HepG2 (cell line): ENCODE measurements around the gene CBX5. TPM values are rescaled to one million over a fixed set of nuclear protein-coding genes. Genes with fewer than 3 reads are reported as not detected.

Experiments used
- ATF2 ChIP-seq: sonication (generic); formaldehyde crosslinking; IDR thresholded peaks from 2 replicates; pipeline ENCODE4 v1.4.0; 2020; ENCODE audit warnings: missing genetic modification reagents
- CERS6 ChIP-seq: sonication (generic); formaldehyde crosslinking; IDR thresholded peaks from 2 replicates; pipeline ENCODE4 v1.5.0; 2020; ENCODE audit warnings: missing genetic modification reagents
- FLYWCH1 ChIP-seq: sonication (generic); formaldehyde crosslinking; IDR thresholded peaks from 2 replicates; pipeline ENCODE4 v1.8.1; 2023; ENCODE audit warnings: mild to moderate bottlenecking, missing genetic modification reagents
- IKZF1 ChIP-seq: fragments of 450-650 bp; IDR thresholded peaks from 2 replicates; pipeline ENCODE4 v1.7.1; 2016
- MAF1 ChIP-seq: sonication (generic); formaldehyde crosslinking; IDR thresholded peaks from 2 replicates; pipeline ENCODE4 v1.5.0; 2020; ENCODE audit warnings: missing genetic modification reagents, borderline replicate concordance
- NFIB ChIP-seq: sonication (generic); formaldehyde crosslinking; IDR thresholded peaks from 2 replicates; pipeline ENCODE4 v1.9.0; 2021; ENCODE audit warnings: missing genetic modification reagents, mild to moderate bottlenecking, borderline replicate concordance
- NR2F1 ChIP-seq, 2 experiments: fragments of 450-650 bp in 1 of 2; formaldehyde crosslinking in 1 of 2; IDR thresholded peaks; 2 replicates each; pipeline versions ENCODE4 v1.5.0 to v1.6.1; 2016 to 2020; ENCODE audit warnings: mild to moderate bottlenecking in 1 of 2, missing compliant biosample characterization in 1 of 2, missing genetic modification reagents in 1 of 2, moderate library complexity in 1 of 2
- REST ChIP-seq, 2 experiments: IDR thresholded peaks; 2 replicates each; pipeline ENCODE4 v1.6.1; 2011 to 2012; ENCODE audit warnings: low read length in 2 of 2, borderline replicate concordance in 1 of 2, low read depth in 1 of 2, mild to moderate bottlenecking in 1 of 2, moderate library complexity in 1 of 2
- SAFB2 ChIP-seq: sonication (generic); formaldehyde crosslinking; IDR thresholded peaks from 2 replicates; pipeline ENCODE4 v1.5.1; 2020; ENCODE audit warnings: missing genetic modification reagents, low read depth, mild to moderate bottlenecking, borderline replicate concordance
- SAP130 ChIP-seq: IDR thresholded peaks from 2 replicates; pipeline ENCODE4 v1.6.1; 2016; ENCODE audit warnings: low read depth
- SIN3B ChIP-seq: fragments of 150-350 bp; IDR thresholded peaks from 2 replicates; pipeline ENCODE4 v1.6.1; 2014; ENCODE audit warnings: low read length
- SMARCE1 ChIP-seq: fragments of 450-650 bp; IDR thresholded peaks from 2 replicates; pipeline ENCODE4 v1.6.1; 2017; ENCODE audit warnings: borderline replicate concordance
- U2AF1 ChIP-seq: fragments of 200-400 bp; formaldehyde crosslinking; optimal IDR thresholded peaks from 2 replicates; pipeline ENCODE3; 2017; ENCODE audit warnings: mild to moderate bottlenecking, low read depth, low read length
- ZFP91 ChIP-seq: sonication (generic); formaldehyde crosslinking; IDR thresholded peaks from 2 replicates; pipeline ENCODE4 v1.9.0; 2022; ENCODE audit warnings: missing genetic modification reagents, mild to moderate bottlenecking, borderline replicate concordance
- ZNF513 ChIP-seq: sonication (generic); formaldehyde crosslinking; conservative IDR thresholded peaks from 2 replicates; pipeline ENCODE4 v1.5.0; 2020; ENCODE audit warnings: missing genetic modification reagents
- ZNF670 ChIP-seq: sonication (generic); formaldehyde crosslinking; IDR thresholded peaks from 2 replicates; pipeline ENCODE4 v1.8.0; 2022; ENCODE audit warnings: mild to moderate bottlenecking, missing genetic modification reagents, borderline replicate concordance
- ZNF773 ChIP-seq: sonication (generic); formaldehyde crosslinking; IDR thresholded peaks from 2 replicates; pipeline ENCODE4 v1.4.0; 2020; ENCODE audit warnings: missing genetic modification reagents, borderline replicate concordance
- polyA plus RNA-seq, 8 experiments: library from polyadenylated mRNA; depleted of rRNA in 3 of 8; stranded (reverse) in 7 of 8; unstranded in 1 of 8; fragments of >200 nt; fragmentation: Illumina TruSeq in 4 of 8; extraction: Trizol in 4 of 8; gene quantifications; 2 replicates each; pipeline versions ENCODE4 v1.2.1 to v1.2.3, GENCODE V29; 2011 to 2016; ENCODE audit warnings: low read depth in 4 of 8, missing spikeins in 1 of 8, mixed read lengths in 1 of 8; ENCODE audit not compliant: insufficient read depth in 1 of 8
- total RNA-seq, 5 experiments: library from RNA; depleted of rRNA; stranded (reverse); fragments of >200 nt; fragmentation: Illumina TruSeq; extraction: Trizol; gene quantifications; 2 replicates each; pipeline ENCODE4 v1.2.3, GENCODE V29; 2016; ENCODE audit warnings: low read depth in 1 of 5

CBX5 gene
- total and polyA plus RNA-seq, 2 of the 13 experiments (the other 11 are each of a cell fraction or from before 2014, with no cell fraction given) = 16.0 to 22.2 TPM

GRCh38 chr12:54279632-54280467 lies at the start of gene CBX5 (continued):
- TF ChIP-seq REST (IDR thresholded peaks at IDR 0.05; ENCODE audit: borderline replicate concordance in 1 of 2, low read depth in 1 of 2, low read length in 2 of 2) (no peak), SMARCE1 (no peak), IKZF1 (no peak), U2AF1 (no peak), CERS6 (CRISPR knock-in tag) (no peak), FLYWCH1 (no peak), NR2F1 (CRISPR knock-in tag; IDR thresholded peaks at IDR 0.05) (no peak), NFIB (CRISPR knock-in tag) (no peak), MAF1 (no peak; the same call in 1 of the 2 replicates), SIN3B (0 out of 2 replicates have a peak, but pooled peaks have one; percentile 33), ATF2 (CRISPR knock-in tag) (peak; percentile 14), ZNF513 (CRISPR knock-in tag) (no peak), ZNF670 (CRISPR knock-in tag) (peak; percentile 78; the same call in 1 of the 2 replicates), ZNF773 (CRISPR knock-in tag) (no peak), SAP130 (CRISPR knock-in tag) (peak; percentile 88), SAFB2 (CRISPR knock-in tag) (no peak), ZFP91 (no peak; the same call in none of the 2 replicates)
